Measurements from ENCODE around the gene STIMATE.

The STIMATE gene

GRCh38 chr3:52816199-52816598 is 81.1 kb downstream of the STIMATE start:
- DNase-seq: no peak

GRCh38 chr3:52813810-52814209 is 83.5 kb downstream of the STIMATE start:
- no peak for DNase-seq

DNA sequence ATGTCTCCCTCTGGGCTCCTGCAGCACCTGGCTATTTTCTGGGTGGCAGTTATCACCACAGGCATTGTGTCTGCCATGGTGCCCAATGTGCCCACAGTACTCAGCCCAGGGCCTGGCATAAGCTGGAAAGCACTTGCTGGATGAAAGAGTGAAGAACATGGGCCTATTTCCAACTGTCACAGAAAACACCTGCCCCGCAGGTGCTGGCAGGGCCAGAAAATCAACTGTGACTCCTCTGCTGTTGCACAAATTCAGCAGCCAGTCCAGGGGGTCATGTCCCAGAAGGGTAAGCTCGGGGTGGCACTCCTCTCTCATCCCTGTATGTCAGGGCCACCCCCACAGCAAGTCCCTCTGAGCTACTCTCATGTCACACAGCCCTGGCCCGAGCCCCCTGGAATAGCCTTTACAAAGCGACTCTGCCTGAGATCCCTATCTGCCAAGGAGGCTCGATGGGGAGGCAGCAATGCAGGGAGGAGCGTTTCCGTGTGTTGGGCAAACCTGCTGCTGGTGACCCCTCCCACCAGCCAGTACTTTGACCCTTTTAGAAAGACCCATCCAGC is 85.8 kb downstream of the STIMATE start:
- DNase-seq: no peak

DNA sequence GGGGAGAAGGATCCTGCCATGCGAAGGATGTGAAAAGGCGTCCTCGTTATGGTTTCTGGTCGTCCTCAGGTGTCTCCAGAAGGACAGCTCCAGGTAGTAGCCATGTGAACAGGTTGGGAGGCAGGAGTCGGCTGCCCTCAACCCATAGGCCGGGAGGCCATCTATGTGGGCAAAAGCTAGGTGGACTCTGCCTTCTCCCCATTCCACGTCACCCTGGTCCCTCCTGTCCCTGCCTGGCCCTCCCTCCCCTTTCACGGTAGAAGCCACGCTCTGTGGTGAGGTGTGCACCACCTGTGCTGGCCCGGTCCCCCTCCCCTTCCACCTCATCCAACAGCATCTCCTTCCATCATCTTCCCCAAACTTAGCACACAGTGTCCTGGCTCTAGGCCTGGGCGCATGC is 86.4 kb downstream of the STIMATE start:
- DNase-seq: no peak

- DNase-seq: peak; percentile 10
Measured at GRCh38 chr3:52809662-52810377, 87.5 kb downstream of the STIMATE start.

GRCh38 chr3:52809149-52809548 is 88.2 kb downstream of the STIMATE start:
- no peak for DNase-seq

DNA sequence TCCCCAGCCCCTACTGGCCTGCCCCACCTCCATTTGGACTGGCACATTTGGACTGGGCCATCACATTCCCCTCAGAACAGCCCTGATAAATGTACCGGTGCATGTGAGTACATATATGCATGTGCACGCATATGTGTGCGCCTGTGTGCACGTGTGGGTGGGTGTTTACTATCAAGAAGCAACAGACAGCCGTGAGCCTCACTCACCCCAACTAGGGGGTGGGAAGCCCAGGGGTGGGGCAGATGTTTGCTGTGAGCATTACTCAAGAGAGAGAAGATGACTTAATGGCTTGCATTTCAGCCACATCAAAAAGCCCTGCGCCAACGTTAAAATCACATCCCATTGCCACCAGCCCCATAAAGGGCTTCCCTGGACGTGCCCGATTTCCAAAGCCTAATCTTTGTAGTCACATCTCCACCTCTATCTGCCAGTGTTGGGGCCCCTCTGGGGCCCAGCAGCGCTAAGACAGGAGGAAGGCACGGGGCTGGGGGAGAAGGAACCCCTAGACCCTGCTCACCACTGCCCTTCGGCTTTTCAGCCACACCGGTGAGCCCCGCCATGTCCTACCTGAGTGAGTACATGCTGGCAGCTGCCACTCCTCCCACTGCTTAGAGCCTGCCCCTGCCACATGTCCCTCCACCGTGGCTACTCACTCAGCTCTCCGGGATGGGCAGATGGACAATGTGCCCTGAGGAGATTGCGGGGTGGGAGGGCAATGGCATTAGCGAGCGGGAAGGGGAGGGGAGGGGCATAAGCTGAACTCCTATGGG is 91.9 kb downstream of the STIMATE start:
- DNase-seq: peak; percentile 9

DNA sequence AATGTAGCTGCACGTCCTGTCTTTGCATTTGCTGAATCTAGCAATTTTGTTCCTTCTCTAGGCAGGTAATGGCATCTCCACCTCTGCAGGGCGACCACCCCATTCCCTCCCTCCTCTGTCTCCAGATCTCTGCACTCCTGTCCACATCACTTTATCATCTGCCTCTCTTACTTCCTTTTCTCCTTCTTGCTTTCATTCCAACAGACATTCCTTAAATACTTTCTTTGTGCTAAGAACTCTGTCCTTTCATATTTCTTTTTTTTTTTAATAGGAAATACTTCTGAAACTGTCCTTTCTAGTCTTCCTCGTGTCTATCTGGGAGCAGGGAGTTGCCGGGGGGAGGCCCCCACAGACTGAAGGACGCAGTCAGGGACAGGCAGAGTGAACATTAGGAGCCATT is 95.5 kb downstream of the STIMATE start:
- no peak for DNase-seq

DNA sequence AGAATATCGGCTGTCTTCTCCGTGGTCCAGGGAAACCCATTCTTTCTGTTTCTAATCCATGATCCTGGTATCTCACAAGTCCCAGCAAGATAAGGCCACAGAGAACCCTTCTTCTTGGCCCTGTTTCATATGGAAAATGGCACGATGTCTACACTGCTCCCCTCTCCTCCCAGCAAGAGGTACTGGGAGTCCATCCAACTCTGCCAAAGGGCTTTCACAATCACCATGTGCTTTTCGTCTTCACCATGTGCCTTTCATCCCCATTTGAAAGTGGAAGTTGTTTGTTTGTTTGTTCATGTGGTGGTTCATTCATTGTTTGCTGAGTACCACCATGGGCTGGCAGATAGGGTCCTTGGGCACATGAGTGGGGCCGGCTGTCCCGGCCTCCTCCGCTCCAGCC is 97.3 kb downstream of the STIMATE start:
- no peak for DNase-seq

- DNase-seq: peak; percentile 36
Measured at GRCh38 chr3:52798978-52799476, 98.3 kb downstream of the STIMATE start.

DNA sequence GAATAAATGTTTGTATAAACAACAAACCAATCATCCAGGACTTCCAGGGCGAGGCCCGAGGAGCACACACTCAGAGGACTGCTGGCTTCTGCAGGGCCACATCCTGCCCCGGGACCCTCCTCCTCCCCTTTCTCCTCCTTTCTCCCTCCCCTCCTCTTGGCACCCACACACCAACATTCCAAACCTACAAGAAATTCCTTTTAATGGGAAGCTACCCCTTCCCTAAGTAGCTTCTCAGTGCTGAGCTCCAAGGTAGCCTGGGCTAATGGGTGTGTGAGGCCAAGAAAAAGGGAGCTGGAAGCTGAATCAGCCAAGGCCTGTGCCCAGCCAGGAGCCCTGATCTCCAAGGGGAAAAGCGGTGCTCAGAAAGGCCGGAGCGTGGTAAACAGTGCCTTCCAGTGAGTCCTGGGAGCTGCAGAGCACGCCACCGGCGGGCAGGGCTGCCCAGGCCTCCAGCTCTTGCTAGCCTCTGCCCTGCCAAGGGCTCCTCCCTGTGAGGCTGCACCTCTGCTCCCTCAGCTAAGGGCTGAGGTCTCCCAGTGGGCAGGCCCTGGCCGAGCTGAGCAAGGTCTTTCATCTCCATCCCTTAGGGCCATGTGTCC is 98.9 kb downstream of the STIMATE start:
- DNase-seq: no peak

DNA sequence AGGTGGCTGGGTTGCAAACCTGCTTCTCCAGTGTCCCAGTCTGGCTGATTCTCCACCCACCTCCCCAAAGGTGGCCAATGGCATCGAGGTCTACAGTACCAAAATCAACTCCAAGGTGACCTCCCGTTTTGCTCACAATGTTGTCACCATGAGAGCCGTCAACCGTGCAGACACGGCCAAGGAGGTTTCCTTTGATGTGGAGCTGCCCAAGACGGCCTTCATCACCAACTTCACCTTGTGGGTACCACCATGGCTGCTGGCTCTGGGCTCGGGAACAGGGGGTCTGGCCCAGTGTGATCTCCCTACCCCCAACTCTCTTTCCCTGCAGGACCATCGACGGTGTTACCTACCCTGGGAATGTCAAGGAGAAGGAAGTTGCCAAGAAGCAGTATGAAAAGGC is 100.9 kb downstream of the STIMATE start:
- DNase-seq: no peak

DNA sequence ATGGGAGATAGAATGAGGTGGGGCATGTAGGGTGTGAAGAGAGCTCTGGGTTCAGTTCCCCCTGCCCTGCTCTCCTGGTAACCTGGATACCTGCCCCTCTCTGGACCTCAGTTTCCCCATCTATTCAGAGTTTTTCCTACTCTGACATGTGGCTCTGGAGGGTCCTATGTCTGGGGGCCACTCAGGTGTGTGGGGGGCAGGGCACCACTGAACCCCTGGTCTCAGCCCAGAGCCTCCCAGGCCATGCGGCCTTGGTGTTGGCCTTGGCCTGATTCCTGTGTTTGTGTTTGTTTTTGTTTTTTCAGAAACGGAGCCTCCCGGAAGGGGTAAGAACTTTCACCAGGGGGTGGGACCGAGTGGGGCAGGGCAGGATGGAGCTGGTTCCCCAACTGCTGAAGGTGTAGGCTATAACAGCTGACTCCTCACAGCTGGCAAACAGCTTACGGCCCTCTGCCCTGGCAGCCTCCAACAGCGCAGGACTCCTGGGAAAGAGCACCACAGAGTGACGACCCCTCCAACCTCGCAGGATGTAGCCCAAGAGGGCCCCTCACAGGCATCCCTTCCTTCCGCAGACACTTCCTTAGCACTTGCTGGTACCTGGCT is 101.9 kb downstream of the STIMATE start:
- no peak for DNase-seq

- DNase-seq: no peak
Measured at GRCh38 chr3:52794612-52795099, 102.7 kb downstream of the STIMATE start, which contains the start of gene ITIH3. ITIH3 (plus strand) TSS chr3:52794796; CDS start chr3:52794804, 8 bp downstream.

DNA sequence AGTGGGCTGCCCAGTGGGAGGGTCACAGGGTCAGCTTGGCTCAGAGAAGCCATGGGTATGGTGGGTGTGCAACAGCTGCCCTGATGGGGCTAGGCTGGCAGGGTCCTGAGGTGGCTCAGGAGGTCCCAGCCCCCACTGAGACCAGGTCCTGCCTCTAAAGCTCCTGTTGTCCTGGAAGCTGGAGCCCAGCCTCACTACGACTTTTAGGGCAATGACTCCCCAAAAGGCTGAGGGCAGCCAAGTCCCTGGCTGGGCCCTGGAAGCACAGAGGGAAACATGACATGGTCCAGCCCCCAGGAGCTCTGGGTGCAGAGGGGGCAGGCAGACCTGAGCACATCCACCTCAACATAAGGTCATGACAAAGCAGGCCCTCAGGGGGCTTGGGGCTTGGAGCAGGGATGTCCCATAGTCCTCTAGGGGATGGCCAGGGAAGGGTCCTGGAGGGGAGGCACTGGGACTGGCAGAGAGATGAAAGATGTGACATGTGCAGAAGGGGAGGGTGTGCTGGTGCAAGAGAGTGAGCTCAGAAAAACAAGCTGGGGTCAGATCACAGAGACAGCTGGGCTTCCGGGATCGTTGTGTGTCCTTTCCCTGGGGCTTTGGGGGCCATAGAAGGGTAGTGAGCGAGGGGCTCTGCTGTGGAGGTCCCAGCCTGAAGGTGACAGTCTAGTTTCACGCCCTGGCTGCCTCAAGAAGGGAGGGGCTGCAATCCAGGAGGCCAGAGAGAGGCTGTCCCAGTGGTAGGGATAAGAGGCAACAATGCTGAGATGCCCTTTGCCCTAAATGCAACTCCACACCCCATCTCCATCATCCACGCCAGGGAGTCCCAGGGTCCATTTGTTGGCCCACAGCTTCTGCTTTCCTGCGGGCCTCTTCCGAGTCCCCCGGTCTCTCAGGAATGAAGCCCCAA is 103.4 kb downstream of the STIMATE start:
- DNase-seq: no peak

DNA sequence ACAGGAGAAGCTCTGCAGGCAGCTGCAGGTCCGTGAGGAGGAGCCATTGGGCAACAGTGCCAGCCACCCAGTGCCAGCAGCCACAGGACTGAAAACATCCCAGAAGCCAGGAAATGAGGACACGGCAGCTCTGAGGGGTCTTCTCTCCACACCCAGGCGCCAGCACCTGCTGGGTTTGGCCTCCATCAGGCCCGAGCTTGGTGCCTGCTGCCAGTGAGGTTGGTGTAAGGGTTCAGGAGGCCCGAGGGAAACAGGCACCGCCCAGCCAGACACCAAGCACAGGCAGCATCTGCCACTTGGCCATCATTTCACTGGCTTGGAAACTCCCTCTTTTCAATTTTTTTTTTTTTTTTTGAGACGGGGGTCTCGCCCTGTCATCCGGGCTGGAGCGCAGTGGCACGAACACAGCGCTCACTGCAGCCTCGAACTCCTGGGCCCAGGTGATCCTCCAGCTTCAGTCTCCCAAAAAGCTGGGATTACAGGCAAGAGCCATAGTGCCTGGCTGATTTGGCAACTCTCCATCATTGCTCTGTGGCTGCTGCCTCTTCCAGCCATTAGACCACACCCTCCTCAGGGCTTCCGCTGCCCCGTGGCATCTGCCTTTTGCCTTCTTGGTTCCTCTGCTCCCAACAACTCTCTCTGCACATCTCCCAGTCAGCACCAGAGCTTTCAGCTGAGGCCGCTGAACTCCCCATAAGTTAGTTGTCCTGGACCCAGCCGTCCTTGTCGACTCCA is 104.2 kb downstream of the STIMATE start:
- peak; percentile 2 for DNase-seq

DNA sequence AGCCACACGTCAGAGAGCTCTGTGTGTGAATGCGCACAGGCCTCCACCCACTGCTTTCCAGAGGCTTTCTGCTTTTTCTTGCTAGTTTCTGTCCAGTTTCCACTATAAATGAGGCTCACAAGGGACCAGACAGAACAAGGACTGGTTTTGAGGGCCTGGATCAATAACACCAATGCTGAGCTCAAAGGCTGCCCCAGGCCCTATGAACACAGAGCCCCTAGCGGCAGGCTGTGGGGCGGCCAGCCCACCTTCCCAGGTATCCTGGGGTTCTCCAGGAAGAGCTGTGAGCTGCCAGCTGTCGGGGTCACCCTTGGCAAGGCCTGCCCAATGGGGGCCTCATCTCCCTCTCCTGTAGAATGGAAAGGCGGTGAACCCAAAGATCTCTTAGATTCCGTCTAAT is 104.9 kb downstream of the STIMATE start:
- DNase-seq: no peak

- DNase-seq: no peak
Measured at GRCh38 chr3:52791928-52792327, 105.4 kb downstream of the STIMATE start.

DNA sequence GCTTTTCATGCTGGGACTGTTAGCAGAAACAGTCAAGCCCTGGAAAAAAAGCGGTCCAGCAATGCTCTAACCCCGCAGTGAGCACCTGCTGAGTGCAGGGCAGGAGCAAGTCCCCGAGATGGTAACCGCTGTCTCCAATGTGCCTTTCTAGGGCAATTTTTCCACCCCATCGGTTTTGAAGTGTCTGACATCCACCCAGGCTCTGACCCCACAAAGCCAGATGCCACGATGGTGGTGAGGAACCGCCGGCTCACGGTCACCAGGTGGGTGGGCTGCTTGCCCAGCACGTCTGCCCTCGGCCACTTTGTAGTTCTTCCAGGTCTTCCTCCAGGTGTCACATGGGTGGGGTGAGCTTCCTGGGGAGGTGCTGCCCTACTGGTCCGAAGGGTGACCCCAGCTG is 106.0 kb downstream of the STIMATE start:
- no peak for DNase-seq

DNA sequence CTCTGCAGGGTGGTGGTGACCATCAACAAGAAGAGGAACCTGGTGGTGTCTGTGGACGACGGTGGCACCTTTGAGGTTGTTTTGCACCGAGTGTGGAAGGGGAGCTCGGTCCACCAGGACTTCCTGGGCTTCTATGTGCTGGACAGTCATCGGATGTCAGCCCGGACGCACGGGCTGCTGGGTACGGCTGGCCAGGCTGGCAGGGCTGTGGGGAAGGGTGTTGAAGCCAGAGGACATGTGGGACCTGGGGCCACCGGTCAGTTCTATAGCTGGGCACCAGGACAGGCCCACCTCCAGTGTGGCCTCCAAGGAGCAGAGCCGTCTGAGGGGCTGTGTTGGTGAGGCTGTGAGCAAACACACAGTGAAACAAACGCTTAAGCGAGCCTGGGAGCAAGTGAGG is 106.6 kb downstream of the STIMATE start:
- DNase-seq: no peak

DNA sequence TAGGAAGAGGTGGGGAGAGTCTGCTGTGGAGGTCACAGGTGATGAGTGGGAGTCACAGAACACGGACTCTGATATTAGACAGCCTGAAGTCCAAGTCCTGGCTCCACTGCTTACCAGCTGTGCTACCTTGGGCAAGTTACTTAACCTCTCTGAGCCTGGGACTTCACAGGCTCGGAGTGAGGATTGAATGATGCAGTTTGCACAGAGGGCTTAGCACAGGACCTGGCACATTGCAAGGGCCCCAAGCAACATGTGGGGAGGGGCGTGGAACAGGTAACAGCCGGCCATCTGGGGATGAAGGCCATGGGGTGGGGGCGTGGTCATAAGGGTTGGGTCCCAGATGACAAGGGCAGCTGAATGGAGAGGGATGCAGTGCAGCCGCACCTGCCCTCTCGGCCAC is 107.0 kb downstream of the STIMATE start:
- DNase-seq: no peak

Measured in NCI-H82 (cell line).